PC-9 (cell line): ENCODE measurements around the gene TCF3. TPM values are rescaled to one million over a fixed set of nuclear protein-coding genes. Genes with fewer than 3 reads are reported as not detected.

Experiments used
- BruUV-seq: library from RNA; stranded (reverse); fragments of 400-500 nt; replicated peaks from 2 replicates; lab custom pipeline; 2021; lab: Mats Ljungman, UMichigan
- CTCF ChIA-PET: fragments of 300-600 bp; sonication (Branson Sonifier 250); formaldehyde crosslinking; loops from one replicate; lab custom pipeline; 2022; ENCODE audit warnings: antibody characterized with exemption; lab: Charles Lee
- POLR2A ChIA-PET: fragments of 300-600 bp; sonication (Branson Sonifier 250); formaldehyde crosslinking; loops from one replicate; lab custom pipeline; 2022; ENCODE audit warnings: antibody characterized with exemption; ENCODE audit not compliant: unreplicated experiment; lab: Charles Lee
- DNase-seq, 2 experiments: peaks; one replicate each; pipeline versions ENCODE4 v3.0.0 to v3.0.0-alpha.2; 2015 to 2022; ENCODE audit warnings: mixed read lengths in 1 of 2
- H2AFZ ChIP-seq: fragments of 200-600 bp; sonication (generic); 2 replicates; pipeline ENCODE4 v1.8.1; 2017; ENCODE audit warnings: antibody characterized with exemption
- H3F3A ChIP-seq: fragments of 200-600 bp; sonication (generic); 2 replicates; pipeline ENCODE4 v1.8.1; 2017; ENCODE audit warnings: antibody characterized with exemption, mild to moderate bottlenecking, low read depth; ENCODE audit not compliant: insufficient read depth
- H3K27ac ChIP-seq: fragments of 200-600 bp; sonication (generic); 2 replicates; pipeline ENCODE4 v1.6.1; 2016; ENCODE audit warnings: mixed run types
- H3K27me3 ChIP-seq: fragments of 200-600 bp; sonication (generic); 2 replicates; pipeline ENCODE4 v1.6.1; 2016; ENCODE audit warnings: low read depth, mixed run types; ENCODE audit not compliant: insufficient read depth
- H3K36me3 ChIP-seq: fragments of 200-600 bp; sonication (generic); 2 replicates; pipeline ENCODE4 v1.6.1; 2016; ENCODE audit warnings: low read depth, mixed run types
- H3K4me1 ChIP-seq: fragments of 200-600 bp; sonication (generic); replicated peaks from 2 replicates; pipeline ENCODE4 v1.6.1; 2016; ENCODE audit warnings: mixed run types; ENCODE audit not compliant: insufficient read depth
- H3K4me2 ChIP-seq: fragments of 200-600 bp; sonication (generic); 2 replicates; pipeline ENCODE4 v1.6.1; 2017; ENCODE audit warnings: mixed run types
- H3K4me3 ChIP-seq: fragments of 200-600 bp; sonication (generic); 2 replicates; pipeline ENCODE4 v1.6.1; 2016; ENCODE audit warnings: mixed run types
- H3K79me2 ChIP-seq: fragments of 200-600 bp; sonication (generic); 2 replicates; pipeline ENCODE4 v1.6.1; 2017; ENCODE audit warnings: low read depth, mixed run types
- H3K9me2 ChIP-seq: fragments of 200-600 bp; sonication (generic); 2 replicates; pipeline ENCODE4 v1.8.1; 2017; ENCODE audit warnings: mild to moderate bottlenecking; ENCODE audit not compliant: insufficient read depth
- H3K9me3 ChIP-seq: fragments of 200-600 bp; sonication (generic); 2 replicates; pipeline ENCODE4 v1.8.1; 2016; ENCODE audit warnings: low read depth; ENCODE audit not compliant: insufficient read depth
- H4K20me1 ChIP-seq: fragments of 200-600 bp; sonication (generic); 2 replicates; pipeline ENCODE4 v1.8.1; 2017; ENCODE audit not compliant: insufficient read depth
- EZH2 ChIP-seq: fragments of 200-600 bp; sonication (generic); IDR thresholded peaks from 2 replicates; pipeline ENCODE4 v1.8.0; 2017; ENCODE audit warnings: antibody characterized with exemption, low read depth
- intact Hi-C: fragments of 100-400 bp; cut with micrococcal nuclease; formaldehyde crosslinking; loops from one replicate; pipeline ENCODE4 v1.10.0; 2022; ENCODE audit not compliant: unreplicated experiment
- total RNA-seq: library from RNA; stranded (reverse); gene quantifications from 2 replicates; pipeline ENCODE4 v1.2.3, GENCODE V29; 2021
- TF ChIP-seq, protein P1 (sequence below): fragments of 200-600 bp; sonication (generic); conservative IDR thresholded peaks from 2 replicates; pipeline ENCODE4 v1.6.1; 2017; ENCODE audit warnings: mixed run types, antibody characterized with exemption, mild to moderate bottlenecking, moderate library complexity

TCF3 gene
- total RNA-seq, 1 experiment from 2014 or later: 98.0 TPM

DNA sequence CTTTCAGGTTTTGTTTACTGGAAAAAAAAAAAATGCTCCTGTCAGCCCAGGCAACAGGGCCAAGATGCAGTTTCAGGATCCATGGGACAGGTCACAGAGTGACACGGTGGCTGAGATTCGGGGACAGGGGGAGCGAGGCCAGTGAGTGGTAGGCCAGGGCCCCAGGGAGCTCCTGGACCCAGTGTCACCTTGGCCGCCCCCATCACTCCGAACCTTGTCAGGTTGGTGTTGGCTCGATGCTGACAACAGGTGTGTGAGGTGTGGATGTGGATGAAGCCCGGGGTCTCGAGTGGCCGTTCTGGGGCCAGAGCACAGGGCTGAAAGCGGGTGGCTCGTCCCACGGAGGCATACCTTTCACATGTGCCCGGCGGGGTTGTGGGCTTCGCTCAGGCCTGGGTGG is 41.1 kb downstream of the TCF3 start:
- no peak overlapping the region for H3K4me2 ChIP-seq
- H3K27me3 ChIP-seq: no peaks in the 10 kb centered on the region
- H3K36me3 ChIP-seq: no peaks in the 10 kb centered on the region
- POLR2A ChIA-PET: no interaction called here
- DNase-seq: no peak
- intact Hi-C loops: no loop called here
- BruUV-seq: no TSS peak
- no peaks in the 10 kb centered on the region for H3K79me2 ChIP-seq
- no peaks in the 10 kb centered on the region for H3K9me2 ChIP-seq
- CTCF ChIA-PET: interaction anchor here (0.7 kb wide), 1 partner anchor 35 kb away, joined by 6 read pairs; no protein-coding TSS in a partner anchor
- peaks cover 14% of the 10 kb centered on the region for H3F3A ChIP-seq
- H3K4me1 ChIP-seq: peaks cover 14% of the 10 kb centered on the region
- H4K20me1 ChIP-seq: no peaks in the 10 kb centered on the region
- no peak overlapping the region for H3K4me3 ChIP-seq
- no peak overlapping the region for H2AFZ ChIP-seq
- no peak overlapping the region for H3K27ac ChIP-seq
- TF ChIP-seq, protein P1, sequence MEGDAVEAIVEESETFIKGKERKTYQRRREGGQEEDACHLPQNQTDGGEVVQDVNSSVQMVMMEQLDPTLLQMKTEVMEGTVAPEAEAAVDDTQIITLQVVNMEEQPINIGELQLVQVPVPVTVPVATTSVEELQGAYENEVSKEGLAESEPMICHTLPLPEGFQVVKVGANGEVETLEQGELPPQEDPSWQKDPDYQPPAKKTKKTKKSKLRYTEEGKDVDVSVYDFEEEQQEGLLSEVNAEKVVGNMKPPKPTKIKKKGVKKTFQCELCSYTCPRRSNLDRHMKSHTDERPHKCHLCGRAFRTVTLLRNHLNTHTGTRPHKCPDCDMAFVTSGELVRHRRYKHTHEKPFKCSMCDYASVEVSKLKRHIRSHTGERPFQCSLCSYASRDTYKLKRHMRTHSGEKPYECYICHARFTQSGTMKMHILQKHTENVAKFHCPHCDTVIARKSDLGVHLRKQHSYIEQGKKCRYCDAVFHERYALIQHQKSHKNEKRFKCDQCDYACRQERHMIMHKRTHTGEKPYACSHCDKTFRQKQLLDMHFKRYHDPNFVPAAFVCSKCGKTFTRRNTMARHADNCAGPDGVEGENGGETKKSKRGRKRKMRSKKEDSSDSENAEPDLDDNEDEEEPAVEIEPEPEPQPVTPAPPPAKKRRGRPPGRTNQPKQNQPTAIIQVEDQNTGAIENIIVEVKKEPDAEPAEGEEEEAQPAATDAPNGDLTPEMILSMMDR: no peak
- TF ChIP-seq EZH2: no peak
- H3K9me3 ChIP-seq: no peaks in the 10 kb centered on the region

DNA sequence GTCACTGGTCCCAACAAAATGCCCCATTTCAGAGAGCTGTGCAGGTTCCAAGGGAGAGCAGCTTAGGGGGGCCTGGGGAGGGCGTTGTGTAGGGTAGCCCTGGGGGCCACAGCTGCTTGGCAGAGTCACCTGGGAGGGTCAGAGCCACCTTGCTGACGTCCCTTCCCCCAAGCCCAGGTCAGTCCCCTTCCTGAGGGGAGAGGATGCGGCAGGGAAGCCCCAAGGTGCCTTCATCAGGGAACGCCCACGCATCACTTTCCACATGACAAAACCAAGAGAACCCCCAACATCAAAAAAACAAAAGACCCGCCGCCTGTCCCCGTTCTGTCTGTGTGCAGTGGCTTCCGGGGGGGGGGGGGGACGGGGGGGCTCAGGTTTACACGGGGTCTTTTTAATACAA is 41.8 kb downstream of the TCF3 start:
- ChIA-PET POLR2A (no interaction called here), CTCF (no interaction called here)
- no peak overlapping the region for H3K4me3 ChIP-seq
- peaks cover 18% of the 10 kb centered on the region for H3K4me1 ChIP-seq
- TF ChIP-seq, protein P1: no peak
- no peak for TF ChIP-seq EZH2
- no peak overlapping the region for H2AFZ ChIP-seq
- no peak overlapping the region for H3K4me2 ChIP-seq
- H3K9me3 ChIP-seq: no peaks in the 10 kb centered on the region
- no peaks in the 10 kb centered on the region for H3K9me2 ChIP-seq
- intact Hi-C loops: no loop called here
- no peaks in the 10 kb centered on the region for H3K36me3 ChIP-seq
- H3K27ac ChIP-seq: no peak overlapping the region
- H4K20me1 ChIP-seq: no peaks in the 10 kb centered on the region
- no peaks in the 10 kb centered on the region for H3K79me2 ChIP-seq
- no peak for DNase-seq
- no TSS peak for BruUV-seq
- peaks cover 22% of the 10 kb centered on the region for H3F3A ChIP-seq
- H3K27me3 ChIP-seq: no peaks in the 10 kb centered on the region

GRCh38 chr19:1609680-1610474 is 42.5 kb downstream of the TCF3 start:
- POLR2A ChIA-PET: no interaction called here
- TF ChIP-seq, protein P1: no peak
- no peak for TF ChIP-seq EZH2

More at GRCh38 chr19:1609680-1610474, 42.5 kb downstream of the TCF3 start:
- CTCF ChIA-PET: no interaction called here
- no peak for DNase-seq
- Histone ChIP-seq H3K4me3 (no peak overlapping the region), H3K36me3 (no peaks in the 10 kb centered on the region), H3K4me2 (no peak overlapping the region), H3F3A (peaks cover 23% of the 10 kb centered on the region), H3K27me3 (no peaks in the 10 kb centered on the region), H4K20me1 (no peaks in the 10 kb centered on the region), H3K4me1 (peaks cover 18% of the 10 kb centered on the region), H3K9me2 (no peaks in the 10 kb centered on the region), H3K79me2 (peaks cover 3% of the 10 kb centered on the region), H3K27ac (no peak overlapping the region), H2AFZ (no peak overlapping the region), H3K9me3 (no peaks in the 10 kb centered on the region)
- intact Hi-C loops: loop anchor here (5.0 to 10.0 kb wide), 3 partner anchors 47 to 187 kb away; no protein-coding TSS in a partner anchor
- no TSS peak for BruUV-seq
